Kidney (tissue), 14 donors: ENCODE results near the gene GRIK1. TPM values are rescaled to one million over a fixed set of nuclear protein-coding genes. Genes with fewer than 3 reads are reported as not detected.

Experiments used
- DNase-seq, 5 donors: peaks; one replicate each; pipeline ENCODE4 v3.0.0-alpha.2; 2013 to 2020
- FAIRE-seq: peaks from 2 replicates; lab custom pipeline; 2012; peaks lifted over from hg19 to GRCh38; lab: Jason Lieb, UNC
- H3K27ac ChIP-seq, 2 donors: one replicate each; pipeline ENCODE4 v1.7.0; 2013; ENCODE audit warnings: low read depth in 2 of 2, low read length in 2 of 2, inconsistent platforms in 1 of 2
- H3K27me3 ChIP-seq: one replicate; pipeline ENCODE4 v1.7.1; 2013; ENCODE audit warnings: low read length, inconsistent platforms; ENCODE audit not compliant: control insufficient read depth, insufficient read depth
- H3K36me3 ChIP-seq, 3 donors: one replicate each; pipeline versions ENCODE4 v1.7.0 to v1.7.1; 2013; ENCODE audit warnings: low read length in 3 of 3, control low read depth in 1 of 3, inconsistent platforms in 1 of 3; ENCODE audit not compliant: insufficient read depth in 3 of 3, control insufficient read depth in 2 of 3
- H3K4me1 ChIP-seq, 3 donors: one replicate each; pipeline versions ENCODE4 v1.7.0 to v1.7.1; 2013; ENCODE audit warnings: low read length in 3 of 3, inconsistent platforms in 1 of 3, low read depth in 1 of 3; ENCODE audit not compliant: control insufficient read depth in 2 of 3, insufficient read depth in 2 of 3
- H3K4me3 ChIP-seq, 3 donors: one replicate each; pipeline versions ENCODE4 v1.7.0 to v1.8.1; 2013; ENCODE audit warnings: low read length in 3 of 3, control low read depth in 1 of 3, inconsistent platforms in 1 of 3
- H3K9ac ChIP-seq, 3 donors: one replicate each; pipeline versions ENCODE4 v1.7.0 to v1.7.1; 2013; ENCODE audit warnings: low read length in 3 of 3, control low read depth in 1 of 3, inconsistent platforms in 1 of 3
- H3K9me3 ChIP-seq, 3 donors: one replicate each; pipeline versions ENCODE4 v1.7.0 to v1.7.1; 2013; ENCODE audit warnings: low read length in 3 of 3, control low read depth in 1 of 3, inconsistent platforms in 1 of 3; ENCODE audit not compliant: control insufficient read depth in 2 of 3, insufficient read depth in 1 of 3
- intact Hi-C: fragments of 100-400 bp; cut with DNase I; formaldehyde crosslinking; loops from one replicate; pipeline ENCODE4 v1.11.1; 2022
- polyA plus RNA-seq: library from polyadenylated mRNA; stranded (reverse); fragments of 350-450 nt; fragmentation: Illumina TruSeq; extraction: RNeasy Lipid Tissue Mini Kit (QIAGEN cat#74804); gene quantifications from one replicate; pipeline ENCODE4 v1.2.3, GENCODE V29; 2014; ENCODE audit warnings: low read depth, low replicate concordance; ENCODE audit not compliant: insufficient read depth
- total RNA-seq: library from RNA; stranded (reverse); fragmentation: NEBNext Ultra II Directional; extraction: Animal tissue kit (Norgen Biotek cat#: 25700); gene quantifications from one replicate; pipeline ENCODE4 v1.2.1, GENCODE V29; 2021
- TF ChIP-seq, protein P1 (sequence below): IDR thresholded peaks from 3 replicates; pipeline ENCODE4 v1.5.1; 2012; ENCODE audit warnings: mild to moderate bottlenecking, moderate library complexity, borderline replicate concordance; ENCODE audit not compliant: insufficient read depth; ENCODE audit errors: extremely low read depth
- donor health status: control.
- donor health status: control.
- donor health status: control.
- donor health status: control.
- donor health status: control.
- donor health status: DM: yes; HTN: yes; CAD: no.
- donor health status: Normal renal cell carcinoma (clear cell type).

GRIK1 gene
- total and polyA plus RNA-seq, 2 donors from 2014 or later: not detected

DNA sequence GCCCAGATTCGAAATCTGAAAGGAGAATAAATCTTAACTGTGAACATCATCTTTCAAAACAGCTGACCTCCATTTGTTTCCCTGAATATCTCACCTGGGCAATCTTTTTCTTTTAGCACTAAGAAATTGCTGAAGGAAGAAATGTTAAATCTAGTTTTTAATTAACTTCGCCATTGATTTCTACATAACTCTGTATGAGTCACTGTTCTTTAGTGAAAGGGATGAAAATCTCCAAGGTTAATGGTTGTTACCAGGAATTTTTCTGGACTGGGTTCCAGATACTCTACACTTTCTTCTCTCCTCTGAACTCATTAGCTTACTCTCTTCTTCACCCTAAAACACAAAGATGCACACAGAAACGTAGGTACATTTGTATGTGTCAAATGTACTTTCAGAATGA, 405.3 kb downstream of the GRIK1 start:
- H3K9me3 ChIP-seq: no peaks in the 10 kb centered on the region
- TF ChIP-seq, protein P1, sequence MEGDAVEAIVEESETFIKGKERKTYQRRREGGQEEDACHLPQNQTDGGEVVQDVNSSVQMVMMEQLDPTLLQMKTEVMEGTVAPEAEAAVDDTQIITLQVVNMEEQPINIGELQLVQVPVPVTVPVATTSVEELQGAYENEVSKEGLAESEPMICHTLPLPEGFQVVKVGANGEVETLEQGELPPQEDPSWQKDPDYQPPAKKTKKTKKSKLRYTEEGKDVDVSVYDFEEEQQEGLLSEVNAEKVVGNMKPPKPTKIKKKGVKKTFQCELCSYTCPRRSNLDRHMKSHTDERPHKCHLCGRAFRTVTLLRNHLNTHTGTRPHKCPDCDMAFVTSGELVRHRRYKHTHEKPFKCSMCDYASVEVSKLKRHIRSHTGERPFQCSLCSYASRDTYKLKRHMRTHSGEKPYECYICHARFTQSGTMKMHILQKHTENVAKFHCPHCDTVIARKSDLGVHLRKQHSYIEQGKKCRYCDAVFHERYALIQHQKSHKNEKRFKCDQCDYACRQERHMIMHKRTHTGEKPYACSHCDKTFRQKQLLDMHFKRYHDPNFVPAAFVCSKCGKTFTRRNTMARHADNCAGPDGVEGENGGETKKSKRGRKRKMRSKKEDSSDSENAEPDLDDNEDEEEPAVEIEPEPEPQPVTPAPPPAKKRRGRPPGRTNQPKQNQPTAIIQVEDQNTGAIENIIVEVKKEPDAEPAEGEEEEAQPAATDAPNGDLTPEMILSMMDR: no peak
- no peaks in the 10 kb centered on the region for H3K36me3 ChIP-seq
- intact Hi-C loops: no loop called here
- no peak for DNase-seq
- no peak overlapping the region for H3K27ac ChIP-seq
- no peaks in the 10 kb centered on the region for H3K27me3 ChIP-seq
- no peak overlapping the region for H3K9ac ChIP-seq
- no peaks in the 10 kb centered on the region for H3K4me1 ChIP-seq
- H3K4me3 ChIP-seq: no peak overlapping the region
- FAIRE-seq: no peak

DNA sequence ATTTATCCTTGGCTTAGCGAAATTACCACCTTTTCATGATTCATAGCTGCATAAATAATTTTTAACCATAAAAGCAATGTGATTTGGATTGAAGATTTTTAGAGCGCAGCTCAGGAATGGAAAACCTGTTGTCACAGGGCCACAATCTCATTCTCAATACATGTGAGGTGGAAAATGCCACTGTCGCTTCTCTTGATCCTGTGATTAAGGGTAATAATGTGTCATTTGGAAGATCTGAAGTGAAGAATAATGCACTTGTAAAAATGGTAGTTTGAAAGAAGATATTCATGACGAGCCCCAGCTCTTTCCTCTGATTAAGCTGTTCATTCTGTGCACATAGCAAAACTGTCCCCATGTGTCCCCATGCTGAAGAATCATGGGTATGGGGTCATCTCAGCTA, 410.7 kb downstream of the GRIK1 start:
- Histone ChIP-seq H3K4me1 (no peaks in the 10 kb centered on the region), H3K36me3 (no peaks in the 10 kb centered on the region), H3K27ac (no peak overlapping the region), H3K27me3 (no peaks in the 10 kb centered on the region), H3K9ac (no peak overlapping the region), H3K9me3 (peaks cover 0 to 9% (median 2%) of the 10 kb centered on the region in 3 donors), H3K4me3 (no peak overlapping the region)
- intact Hi-C loops: no loop called here
- no peak for DNase-seq
- no peak for FAIRE-seq
- TF ChIP-seq, protein P1: no peak

DNA sequence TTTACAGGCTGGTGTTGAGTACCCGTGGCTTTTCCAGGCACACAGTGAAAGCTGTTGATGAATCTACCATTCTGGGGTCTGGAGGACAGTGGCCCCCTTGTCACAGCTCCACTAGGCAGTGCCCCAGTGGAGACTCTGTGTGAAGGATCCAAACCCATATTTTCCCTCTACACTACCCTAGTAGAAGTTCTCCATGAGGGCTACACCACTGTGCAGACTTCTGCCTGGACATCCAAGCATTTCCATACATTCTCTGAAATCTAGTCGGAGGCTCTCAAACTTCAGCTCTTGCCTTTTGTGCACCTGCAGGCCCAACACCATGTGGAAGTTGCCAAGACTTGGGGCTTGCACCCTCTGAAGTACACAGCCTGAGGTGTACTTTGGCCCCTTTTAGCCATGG, 413.3 kb downstream of the GRIK1 start:
- FAIRE-seq (no peak), DNase-seq (no peak)
- intact Hi-C loops: no loop called here
- Histone ChIP-seq H3K9ac (no peak overlapping the region), H3K27me3 (no peaks in the 10 kb centered on the region), H3K27ac (no peak overlapping the region), H3K4me1 (no peaks in the 10 kb centered on the region), H3K9me3 (peaks cover 0 to 9% (median 2%) of the 10 kb centered on the region in 3 donors), H3K36me3 (no peaks in the 10 kb centered on the region), H3K4me3 (no peak overlapping the region)
- TF ChIP-seq, protein P1: no peak

DNA sequence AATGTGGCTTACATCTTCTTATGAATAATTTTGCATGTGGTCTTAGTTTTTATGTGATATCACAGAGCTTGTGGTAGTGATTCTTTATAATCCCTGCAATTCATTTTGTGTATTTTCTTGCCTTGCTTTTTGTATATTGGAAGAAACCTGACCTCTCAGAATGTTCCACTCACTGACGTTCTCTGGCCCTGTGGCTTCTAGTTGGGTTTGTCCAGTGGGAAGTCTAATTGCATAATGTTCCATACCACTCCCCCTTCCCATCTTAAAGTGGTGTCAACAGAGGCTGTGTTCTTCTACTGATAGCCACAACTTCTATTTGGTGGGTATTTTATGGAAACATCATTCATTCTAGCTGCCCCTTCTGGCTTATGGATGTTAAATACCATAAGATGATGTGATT, 415.7 kb downstream of the GRIK1 start:
- no peaks in the 10 kb centered on the region for H3K36me3 ChIP-seq
- DNase-seq (no peak), FAIRE-seq (no peak)
- intact Hi-C loops: no loop called here
- H3K27me3 ChIP-seq: no peaks in the 10 kb centered on the region
- no peak overlapping the region for H3K4me3 ChIP-seq
- TF ChIP-seq, protein P1: no peak
- peaks cover 0 to 9% (median 2%) of the 10 kb centered on the region in 3 donors for H3K9me3 ChIP-seq
- H3K9ac ChIP-seq: no peak overlapping the region
- H3K27ac ChIP-seq: no peak overlapping the region
- no peaks in the 10 kb centered on the region for H3K4me1 ChIP-seq
